Activated naive CD8-positive, alpha-beta T cell treated with anti-CD3 and anti-CD28 coated beads, Interleukin-2, amount 10 ng/mL, durations not matched to agents 7 days and 5 days (primary cell): ENCODE data around the gene FIGN. TPM values are rescaled to one million over a fixed set of nuclear protein-coding genes. Genes with fewer than 3 reads are reported as not detected.

Source experiments
- ATAC-seq: fragments of 150-1000 bp; cut with Tn5 transposase; one replicate; pipeline ENCODE4 v1.10.0; 2021; ENCODE audit warnings: low read depth, moderate library complexity
- POLR2A ChIA-PET: fragments of 350-600 bp; sonication (Branson Sonifier 250); formaldehyde crosslinking; loops from one replicate; lab custom pipeline; 2021; ENCODE audit warnings: antibody characterized with exemption; lab: Charles Lee
- DNase-seq: peaks from one replicate; pipeline ENCODE4 v3.0.0; 2021
- H3K27ac Mint-ChIP-seq: one replicate; pipeline ENCODE4 v1.8.0; 2022; ENCODE audit warnings: mild to moderate bottlenecking, mixed read lengths
- H3K27me3 Mint-ChIP-seq: one replicate; pipeline ENCODE4 v1.8.0; 2022; ENCODE audit warnings: mild to moderate bottlenecking, moderate library complexity, mixed read lengths
- H3K36me3 Mint-ChIP-seq: one replicate; pipeline ENCODE4 v1.8.0; 2021; ENCODE audit warnings: mild to moderate bottlenecking, mixed read lengths
- H3K4me1 Mint-ChIP-seq: one replicate; pipeline ENCODE4 v1.8.0; 2021; ENCODE audit warnings: mixed read lengths
- H3K4me3 Mint-ChIP-seq: one replicate; pipeline ENCODE4 v1.8.0; 2022; ENCODE audit warnings: mild to moderate bottlenecking, moderate library complexity, mixed read lengths
- H3K9me3 Mint-ChIP-seq: one replicate; pipeline ENCODE4 v1.8.0; 2021; ENCODE audit warnings: mixed read lengths
- total RNA-seq, 2 experiments: library from RNA; stranded (reverse); gene quantifications; one replicate each; pipeline ENCODE4 v1.2.3, GENCODE V29; 2021

FIGN gene
- total RNA-seq, 2 experiments from 2014 or later: not detected

DNA sequence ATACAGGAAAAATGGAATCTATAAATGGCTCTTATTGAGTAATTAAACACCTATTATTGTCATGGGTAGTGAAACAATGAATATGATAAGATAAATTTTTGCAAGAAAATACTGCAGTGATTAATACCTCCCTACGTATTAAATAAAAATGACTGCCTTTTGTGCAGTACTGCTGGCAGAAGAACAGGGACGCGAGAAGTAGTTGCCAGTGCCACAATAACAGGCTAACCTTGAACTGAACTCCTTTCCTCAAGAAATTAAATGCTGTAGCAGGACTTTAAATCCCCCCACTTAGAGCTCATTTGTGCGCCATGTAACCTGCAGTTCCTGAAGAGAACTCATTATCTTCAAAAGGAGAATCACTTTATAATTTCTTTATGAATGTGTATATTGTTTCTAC lies 24.6 kb downstream of the FIGN start:
- DNase-seq: no peak
- POLR2A ChIA-PET: no interaction called here
- no peaks in the 10 kb centered on the region for H3K36me3 Mint-ChIP-seq
- H3K4me1 Mint-ChIP-seq: no peaks in the 10 kb centered on the region
- no peak for ATAC-seq
- no peak overlapping the region for H3K4me3 Mint-ChIP-seq
- H3K27me3 Mint-ChIP-seq: no peaks in the 10 kb centered on the region
- H3K27ac Mint-ChIP-seq: no peak overlapping the region
- H3K9me3 Mint-ChIP-seq: no peaks in the 10 kb centered on the region

DNA sequence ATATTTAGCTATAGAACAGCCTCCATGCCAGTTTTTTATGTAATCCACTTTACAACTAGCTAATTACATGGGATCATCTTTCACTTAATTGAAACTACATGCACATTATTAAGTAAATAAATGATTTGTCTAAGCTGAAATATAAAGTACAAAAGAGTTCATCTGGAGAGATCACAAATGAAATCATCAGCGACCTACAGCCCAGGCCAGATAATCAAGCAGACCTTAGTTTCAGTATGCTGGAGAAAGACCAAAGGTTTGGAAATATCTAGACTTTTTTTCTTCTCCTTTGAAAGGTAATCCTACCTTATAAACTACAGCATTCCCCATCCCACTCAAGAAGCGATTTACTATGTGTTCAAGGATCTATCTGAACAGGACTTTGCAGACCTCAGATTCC lies 26.5 kb downstream of the FIGN start:
- Mint-ChIP-seq H3K36me3 (no peaks in the 10 kb centered on the region), H3K9me3 (no peaks in the 10 kb centered on the region), H3K27me3 (no peaks in the 10 kb centered on the region), H3K27ac (no peak overlapping the region), H3K4me1 (no peaks in the 10 kb centered on the region), H3K4me3 (no peak overlapping the region)
- DNase-seq (no peak), ATAC-seq (no peak)
- POLR2A ChIA-PET: no interaction called here

DNA sequence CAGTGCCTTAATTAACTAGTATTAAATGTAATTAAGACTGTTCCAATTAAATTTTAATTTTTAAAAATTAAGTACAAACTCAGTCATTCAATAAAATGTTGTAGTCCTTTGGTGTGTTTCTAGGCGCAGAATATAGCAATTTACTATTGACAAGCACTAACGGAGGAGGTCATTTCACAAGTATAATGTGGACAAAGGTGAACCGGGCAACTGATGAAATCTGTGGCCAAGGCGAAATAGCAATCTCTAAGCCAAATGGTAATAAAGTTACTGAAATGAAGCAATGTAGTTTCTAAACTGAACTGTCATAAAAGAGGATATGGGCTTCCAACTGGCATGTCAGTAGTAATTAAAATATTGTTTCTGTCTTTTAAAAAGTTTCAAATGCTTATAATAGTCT lies 27.5 kb downstream of the FIGN start:
- H3K4me1 Mint-ChIP-seq: no peaks in the 10 kb centered on the region
- no peak overlapping the region for H3K4me3 Mint-ChIP-seq
- no peaks in the 10 kb centered on the region for H3K9me3 Mint-ChIP-seq
- POLR2A ChIA-PET: no interaction called here
- DNase-seq (no peak), ATAC-seq (no peak)
- H3K27me3 Mint-ChIP-seq: no peaks in the 10 kb centered on the region
- no peak overlapping the region for H3K27ac Mint-ChIP-seq
- H3K36me3 Mint-ChIP-seq: no peaks in the 10 kb centered on the region

GRCh38 chr2:163703386-163703785 lies 32.4 kb downstream of the FIGN start:
- Mint-ChIP-seq H3K27ac (no peak overlapping the region), H3K36me3 (no peaks in the 10 kb centered on the region), H3K4me3 (no peak overlapping the region), H3K9me3 (no peaks in the 10 kb centered on the region), H3K27me3 (no peaks in the 10 kb centered on the region), H3K4me1 (no peaks in the 10 kb centered on the region)
- POLR2A ChIA-PET: no interaction called here
- DNase-seq (no peak), ATAC-seq (no peak)

GRCh38 chr2:163701399-163702195 lies 34.2 kb downstream of the FIGN start:
- Mint-ChIP-seq H3K27ac (no peak overlapping the region), H3K27me3 (no peaks in the 10 kb centered on the region), H3K36me3 (no peaks in the 10 kb centered on the region), H3K9me3 (peaks cover 2% of the 10 kb centered on the region), H3K4me1 (no peaks in the 10 kb centered on the region), H3K4me3 (no peak overlapping the region)
- POLR2A ChIA-PET: no interaction called here
- ATAC-seq (no peak), DNase-seq (no peak)

- H3K27me3 Mint-ChIP-seq: no peaks in the 10 kb centered on the region
- H3K27ac Mint-ChIP-seq: no peak overlapping the region
- peaks cover 2% of the 10 kb centered on the region for H3K9me3 Mint-ChIP-seq
- no peak overlapping the region for H3K4me3 Mint-ChIP-seq
- POLR2A ChIA-PET: no interaction called here
- DNase-seq (no peak), ATAC-seq (no peak)
- no peaks in the 10 kb centered on the region for H3K4me1 Mint-ChIP-seq
- H3K36me3 Mint-ChIP-seq: no peaks in the 10 kb centered on the region
Measured at GRCh38 chr2:163698857-163699256, 37.0 kb downstream of the FIGN start.

DNA sequence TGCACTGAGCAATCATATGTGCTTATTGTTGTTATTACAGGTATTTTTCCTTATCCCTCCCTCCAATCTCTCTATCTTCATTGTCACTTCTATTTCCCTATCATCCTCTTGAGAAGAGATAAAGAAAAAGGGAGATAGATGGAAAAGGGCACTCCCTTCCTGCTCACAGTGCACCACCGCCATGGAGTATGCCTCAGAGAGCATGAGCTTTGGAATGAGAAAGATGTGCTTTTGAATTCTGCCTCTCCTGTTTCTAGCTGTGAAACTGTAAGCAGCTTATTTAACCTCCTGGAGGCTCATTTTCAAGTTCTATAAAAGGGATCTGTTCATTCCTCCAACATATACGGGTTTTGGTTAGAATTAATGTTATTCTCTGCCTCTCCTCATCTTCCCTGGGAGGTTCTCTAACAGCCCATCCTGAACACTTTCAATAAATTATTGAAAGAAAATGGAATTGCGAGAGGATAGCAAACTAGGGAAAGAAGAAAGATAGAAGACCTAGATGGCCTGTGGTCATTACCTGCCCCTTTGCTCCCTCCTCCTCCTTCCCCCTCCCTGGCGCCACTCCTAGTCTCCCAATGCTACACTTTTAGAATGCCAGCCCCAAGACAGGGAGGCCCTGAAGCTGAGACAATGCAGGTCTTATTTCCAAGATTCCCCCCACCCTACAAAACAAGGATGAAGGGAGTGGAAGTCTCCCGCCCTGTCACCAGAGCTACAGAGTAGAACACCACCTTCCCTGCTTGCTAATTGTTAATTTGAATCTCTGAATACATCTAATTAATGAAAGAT lies 37.8 kb downstream of the FIGN start:
- H3K36me3 Mint-ChIP-seq: no peaks in the 10 kb centered on the region
- H3K9me3 Mint-ChIP-seq: peaks cover 2% of the 10 kb centered on the region
- no peaks in the 10 kb centered on the region for H3K4me1 Mint-ChIP-seq
- no peak overlapping the region for H3K4me3 Mint-ChIP-seq
- H3K27ac Mint-ChIP-seq: no peak overlapping the region
- DNase-seq: no peak
- POLR2A ChIA-PET: no interaction called here
- no peak for ATAC-seq
- no peaks in the 10 kb centered on the region for H3K27me3 Mint-ChIP-seq

DNA sequence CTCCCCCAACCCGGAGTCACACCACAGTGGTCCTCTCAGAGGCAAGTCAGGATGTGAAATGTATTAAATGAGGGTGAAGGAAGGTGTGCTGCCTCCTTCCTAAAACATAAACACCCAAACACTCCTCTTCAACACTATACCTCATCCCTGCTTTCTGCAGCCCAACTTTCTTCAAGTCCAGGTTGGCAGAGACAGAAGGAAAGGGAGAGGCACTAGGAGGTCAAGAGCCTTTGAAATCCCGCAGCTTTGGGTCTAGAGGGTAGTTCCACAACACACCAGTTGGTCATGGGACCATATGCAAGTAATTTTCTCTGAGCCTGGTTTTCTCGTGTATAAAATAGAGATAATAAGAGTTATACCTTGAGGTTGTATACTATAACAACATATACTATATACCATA lies 38.4 kb downstream of the FIGN start:
- DNase-seq (no peak), ATAC-seq (no peak)
- Mint-ChIP-seq H3K27me3 (no peaks in the 10 kb centered on the region), H3K36me3 (no peaks in the 10 kb centered on the region), H3K27ac (no peak overlapping the region), H3K4me1 (no peaks in the 10 kb centered on the region), H3K4me3 (no peak overlapping the region), H3K9me3 (peaks cover 2% of the 10 kb centered on the region)
- POLR2A ChIA-PET: no interaction called here

DNA sequence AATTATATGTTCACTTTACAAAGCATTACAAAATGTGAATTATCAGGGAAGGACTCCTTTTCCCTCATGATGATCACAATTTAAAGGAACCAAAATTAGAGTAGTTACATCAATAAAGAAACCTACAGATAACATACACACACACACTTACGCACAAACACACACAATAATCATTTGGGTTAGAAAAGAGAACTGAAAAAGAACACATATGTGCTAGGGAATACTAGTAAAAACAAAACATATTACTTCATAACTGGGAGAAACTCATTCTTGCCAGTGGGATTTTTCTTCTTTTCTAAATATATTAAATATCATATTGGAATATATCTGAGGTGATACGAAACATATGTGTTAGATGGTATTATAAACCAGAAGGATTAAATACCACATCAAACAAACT lies 42.3 kb downstream of the FIGN start:
- POLR2A ChIA-PET: no interaction called here
- no peak overlapping the region for H3K27ac Mint-ChIP-seq
- ATAC-seq: no peak
- H3K4me3 Mint-ChIP-seq: no peak overlapping the region
- H3K36me3 Mint-ChIP-seq: no peaks in the 10 kb centered on the region
- no peak for DNase-seq
- no peaks in the 10 kb centered on the region for H3K27me3 Mint-ChIP-seq
- peaks cover 2% of the 10 kb centered on the region for H3K9me3 Mint-ChIP-seq
- H3K4me1 Mint-ChIP-seq: no peaks in the 10 kb centered on the region

GRCh38 chr2:163692611-163693482 lies 43.0 kb downstream of the FIGN start:
- Mint-ChIP-seq H3K27ac (no peak overlapping the region), H3K4me1 (no peaks in the 10 kb centered on the region), H3K4me3 (no peak overlapping the region), H3K27me3 (no peaks in the 10 kb centered on the region), H3K9me3 (peaks cover 2% of the 10 kb centered on the region), H3K36me3 (no peaks in the 10 kb centered on the region)
- ATAC-seq (no peak), DNase-seq (no peak)
- POLR2A ChIA-PET: no interaction called here

DNA sequence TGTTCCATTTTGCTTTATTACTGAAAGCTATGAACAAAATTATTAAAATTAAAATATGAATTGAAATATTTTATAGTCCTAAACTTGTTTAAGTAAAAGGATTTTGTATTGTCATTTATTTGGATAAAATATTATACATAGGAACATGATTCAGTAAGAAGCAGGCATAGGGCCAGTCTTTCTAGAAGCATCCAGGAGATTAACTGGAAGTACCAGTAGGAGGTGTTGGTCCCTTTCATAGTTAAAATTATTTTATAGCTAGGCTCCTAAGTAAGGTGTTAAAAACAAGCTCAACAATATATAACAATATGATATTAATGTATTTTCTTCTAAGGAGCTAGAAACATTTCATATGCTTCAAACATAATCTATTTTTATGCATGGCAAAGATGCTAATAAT lies 43.7 kb downstream of the FIGN start:
- ATAC-seq (no peak), DNase-seq (no peak)
- no peaks in the 10 kb centered on the region for H3K27me3 Mint-ChIP-seq
- POLR2A ChIA-PET: no interaction called here
- H3K36me3 Mint-ChIP-seq: no peaks in the 10 kb centered on the region
- H3K9me3 Mint-ChIP-seq: no peaks in the 10 kb centered on the region
- H3K4me1 Mint-ChIP-seq: no peaks in the 10 kb centered on the region
- H3K27ac Mint-ChIP-seq: no peak overlapping the region
- H3K4me3 Mint-ChIP-seq: no peak overlapping the region

GRCh38 chr2:163690896-163691295 lies 44.9 kb downstream of the FIGN start:
- no peak overlapping the region for H3K27ac Mint-ChIP-seq
- ATAC-seq (no peak), DNase-seq (no peak)
- no peaks in the 10 kb centered on the region for H3K27me3 Mint-ChIP-seq
- no peaks in the 10 kb centered on the region for H3K9me3 Mint-ChIP-seq
- no peaks in the 10 kb centered on the region for H3K36me3 Mint-ChIP-seq
- POLR2A ChIA-PET: no interaction called here
- no peak overlapping the region for H3K4me3 Mint-ChIP-seq
- H3K4me1 Mint-ChIP-seq: no peaks in the 10 kb centered on the region

- no peak overlapping the region for H3K27ac Mint-ChIP-seq
- POLR2A ChIA-PET: no interaction called here
- ATAC-seq (no peak), DNase-seq (no peak)
- H3K4me1 Mint-ChIP-seq: no peaks in the 10 kb centered on the region
- no peaks in the 10 kb centered on the region for H3K27me3 Mint-ChIP-seq
- H3K36me3 Mint-ChIP-seq: no peaks in the 10 kb centered on the region
- no peak overlapping the region for H3K4me3 Mint-ChIP-seq
- H3K9me3 Mint-ChIP-seq: no peaks in the 10 kb centered on the region
Measured at GRCh38 chr2:163687217-163687616, 48.6 kb downstream of the FIGN start.
